ENCODE measurements around the gene KIF4B. TPM values are rescaled to one million over a fixed set of nuclear protein-coding genes. Genes with fewer than 3 reads are reported as not detected.

KIF4B gene, protein sequence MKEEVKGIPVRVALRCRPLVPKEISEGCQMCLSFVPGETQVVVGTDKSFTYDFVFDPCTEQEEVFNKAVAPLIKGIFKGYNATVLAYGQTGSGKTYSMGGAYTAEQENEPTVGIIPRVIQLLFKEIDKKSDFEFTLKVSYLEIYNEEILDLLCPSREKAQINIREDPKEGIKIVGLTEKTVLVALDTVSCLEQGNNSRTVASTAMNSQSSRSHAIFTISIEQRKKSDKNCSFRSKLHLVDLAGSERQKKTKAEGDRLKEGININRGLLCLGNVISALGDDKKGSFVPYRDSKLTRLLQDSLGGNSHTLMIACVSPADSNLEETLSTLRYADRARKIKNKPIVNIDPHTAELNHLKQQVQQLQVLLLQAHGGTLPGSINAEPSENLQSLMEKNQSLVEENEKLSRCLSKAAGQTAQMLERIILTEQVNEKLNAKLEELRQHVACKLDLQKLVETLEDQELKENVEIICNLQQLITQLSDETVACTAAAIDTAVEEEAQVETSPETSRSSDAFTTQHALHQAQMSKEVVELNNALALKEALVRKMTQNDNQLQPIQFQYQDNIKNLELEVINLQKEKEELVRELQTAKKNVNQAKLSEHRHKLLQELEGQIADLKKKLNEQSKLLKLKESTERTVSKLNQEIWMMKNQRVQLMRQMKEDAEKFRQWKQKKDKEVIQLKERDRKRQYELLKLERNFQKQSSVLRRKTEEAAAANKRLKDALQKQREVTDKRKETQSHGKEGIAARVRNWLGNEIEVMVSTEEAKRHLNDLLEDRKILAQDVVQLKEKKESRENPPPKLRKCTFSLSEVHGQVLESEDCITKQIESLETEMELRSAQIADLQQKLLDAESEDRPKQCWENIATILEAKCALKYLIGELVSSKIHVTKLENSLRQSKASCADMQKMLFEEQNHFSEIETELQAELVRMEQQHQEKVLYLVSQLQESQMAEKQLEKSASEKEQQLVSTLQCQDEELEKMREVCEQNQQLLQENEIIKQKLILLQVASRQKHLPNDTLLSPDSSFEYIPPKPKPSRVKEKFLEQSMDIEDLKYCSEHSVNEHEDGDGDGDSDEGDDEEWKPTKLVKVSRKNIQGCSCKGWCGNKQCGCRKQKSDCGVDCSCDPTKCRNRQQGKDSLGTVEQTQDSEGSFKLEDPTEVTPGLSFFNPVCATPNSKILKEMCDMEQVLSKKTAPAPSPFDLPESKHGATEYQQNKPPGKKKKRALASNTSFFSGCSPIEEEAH
- total RNA-seq, result under 1 TPM in 1 of 2 donors, not detected in 1; 0.26 TPM

DNA sequence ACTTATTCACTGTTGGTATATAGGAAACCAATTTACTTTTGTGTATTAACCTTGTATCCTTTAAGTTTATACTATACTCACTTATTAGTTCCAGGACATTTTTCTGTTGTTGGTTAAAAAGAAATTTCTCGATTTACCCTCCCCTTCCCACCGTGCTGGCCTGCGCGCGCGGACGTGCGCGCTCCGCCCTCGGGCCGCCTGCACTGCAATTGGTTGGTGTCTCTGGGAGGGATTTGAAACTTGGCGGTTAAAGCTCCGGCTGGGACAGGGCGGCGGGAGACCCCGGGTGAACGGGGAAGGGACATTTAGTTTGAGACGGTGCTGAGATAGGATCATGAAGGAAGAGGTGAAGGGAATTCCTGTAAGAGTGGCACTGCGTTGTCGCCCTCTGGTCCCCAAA is at the start of gene KIF4B:
TSS of gene KIF4B (plus strand) at position 230 of the 400 bp plus-strand sequence. CDS start at position 335, 105 bp downstream.
- 88 to 91% methylated on average over 21 of the region's 21 CpGs for WGBS, 2 donors
- intact Hi-C loops (cut with DNase I), result no loop called here

DNA sequence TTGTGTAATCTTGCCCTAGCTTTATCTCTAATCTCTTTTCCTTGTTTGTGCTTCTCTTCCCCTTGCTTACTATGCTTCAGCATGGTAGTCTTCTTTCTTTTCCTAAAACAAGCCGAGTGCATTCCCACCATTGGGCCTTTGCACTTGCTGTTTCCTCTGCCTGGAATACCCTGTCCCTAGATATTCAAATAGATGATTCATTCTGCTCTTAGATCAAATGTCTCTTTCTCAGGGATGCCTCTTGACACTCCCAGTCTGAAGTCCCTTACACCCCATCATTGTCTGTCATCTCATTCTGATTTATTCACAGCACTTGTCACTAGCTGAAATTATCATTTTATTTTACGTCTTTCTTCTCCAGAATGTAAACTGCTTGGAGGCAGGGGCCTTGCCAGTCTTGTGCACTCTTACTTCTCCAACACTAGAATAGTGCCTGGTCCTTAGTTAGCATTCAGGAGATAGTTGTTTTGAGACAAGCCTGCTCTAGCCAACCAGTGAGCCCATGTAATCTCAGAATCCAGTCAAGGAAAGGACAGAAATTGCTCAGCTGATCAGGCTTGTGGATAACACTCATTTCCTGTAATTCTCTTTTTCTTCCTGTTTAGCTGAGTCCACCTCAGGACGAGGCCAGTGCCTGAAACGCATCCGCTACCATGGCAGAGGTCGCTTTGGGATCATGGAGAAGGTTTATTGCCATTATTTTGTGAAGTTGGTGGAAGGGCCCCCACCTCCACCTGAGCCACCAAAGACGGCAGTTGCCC is 47.3 kb upstream of the KIF4B start:
- no peaks in the 10 kb centered on the region for H3K4me1 ChIP-seq
- no peak for TF ChIP-seq POLR2A (IDR thresholded peaks at IDR 0.05)
- TF ChIP-seq, protein P1, sequence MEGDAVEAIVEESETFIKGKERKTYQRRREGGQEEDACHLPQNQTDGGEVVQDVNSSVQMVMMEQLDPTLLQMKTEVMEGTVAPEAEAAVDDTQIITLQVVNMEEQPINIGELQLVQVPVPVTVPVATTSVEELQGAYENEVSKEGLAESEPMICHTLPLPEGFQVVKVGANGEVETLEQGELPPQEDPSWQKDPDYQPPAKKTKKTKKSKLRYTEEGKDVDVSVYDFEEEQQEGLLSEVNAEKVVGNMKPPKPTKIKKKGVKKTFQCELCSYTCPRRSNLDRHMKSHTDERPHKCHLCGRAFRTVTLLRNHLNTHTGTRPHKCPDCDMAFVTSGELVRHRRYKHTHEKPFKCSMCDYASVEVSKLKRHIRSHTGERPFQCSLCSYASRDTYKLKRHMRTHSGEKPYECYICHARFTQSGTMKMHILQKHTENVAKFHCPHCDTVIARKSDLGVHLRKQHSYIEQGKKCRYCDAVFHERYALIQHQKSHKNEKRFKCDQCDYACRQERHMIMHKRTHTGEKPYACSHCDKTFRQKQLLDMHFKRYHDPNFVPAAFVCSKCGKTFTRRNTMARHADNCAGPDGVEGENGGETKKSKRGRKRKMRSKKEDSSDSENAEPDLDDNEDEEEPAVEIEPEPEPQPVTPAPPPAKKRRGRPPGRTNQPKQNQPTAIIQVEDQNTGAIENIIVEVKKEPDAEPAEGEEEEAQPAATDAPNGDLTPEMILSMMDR (IDR thresholded peaks at IDR 0.05), result no peak
- no peak overlapping the region for H3K27ac ChIP-seq
- no peak overlapping the region for H3K4me3 ChIP-seq
- ATAC-seq (no peak), DNase-seq (no peak)
- H3K9me3 ChIP-seq, result no peaks in the 10 kb centered on the region
- H3K36me3 ChIP-seq (replicated peaks in 1 of 2; ENCODE audit: insufficient read depth in 1 of 2, low read depth in 2 of 2), result peaks cover 0 to 13% of the 10 kb centered on the region in 2 donors
- intact Hi-C loops (cut with DNase I), result no loop called here
- 85 to 94% methylated on average over 7 of the region's 7 CpGs for WGBS, 2 donors
- no peaks in the 10 kb centered on the region for H3K27me3 ChIP-seq

More for the DNA sequence above, at the start of gene KIF4B:
- Histone ChIP-seq H3K4me3 (no peak within 1 kb of the TSS), H3K36me3 (replicated peaks in 1 of 2; ENCODE audit: insufficient read depth in 1 of 2, low read depth in 2 of 2) (no peaks in the 10 kb centered on the region), H3K27me3 (no peaks in the 10 kb centered on the region), H3K27ac (no peak within 1 kb of the TSS), H3K4me1 (no peaks in the 10 kb centered on the region), H3K9me3 (no peaks in the 10 kb centered on the region)
- no peak for DNase-seq
- no peak for ATAC-seq
- no peak for TF ChIP-seq POLR2A (IDR thresholded peaks at IDR 0.05)
- TF ChIP-seq, protein P1 (IDR thresholded peaks at IDR 0.05), result no peak

DNA sequence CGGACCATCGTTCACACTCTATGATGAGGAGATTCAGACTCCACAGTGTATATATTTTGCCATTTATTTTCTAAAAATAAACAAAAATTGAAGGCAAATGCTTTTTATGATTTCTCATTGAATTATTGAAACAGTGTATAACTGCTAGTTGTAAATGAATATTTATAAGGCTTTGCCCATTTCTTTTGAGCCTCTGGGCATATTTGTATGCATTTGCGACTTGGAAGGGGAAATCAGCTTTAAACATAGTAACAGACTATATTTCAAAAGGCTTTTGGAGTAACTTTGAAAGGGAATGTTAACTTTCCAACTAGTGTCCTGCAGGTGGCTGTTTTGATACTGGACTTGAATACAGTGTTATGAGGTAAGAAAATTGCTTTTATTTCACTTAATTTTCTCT is 46.7 kb upstream of the KIF4B start:
- DNase-seq (no peak), ATAC-seq (no peak)
- Histone ChIP-seq H3K27ac (no peak overlapping the region), H3K27me3 (no peaks in the 10 kb centered on the region), H3K4me1 (no peaks in the 10 kb centered on the region), H3K9me3 (no peaks in the 10 kb centered on the region), H3K4me3 (no peak overlapping the region), H3K36me3 (replicated peaks in 1 of 2; ENCODE audit: insufficient read depth in 1 of 2, low read depth in 2 of 2) (peaks cover 0 to 8% of the 10 kb centered on the region in 2 donors)
- no peak for TF ChIP-seq POLR2A (IDR thresholded peaks at IDR 0.05)
- TF ChIP-seq, protein P1 (IDR thresholded peaks at IDR 0.05), result no peak
- WGBS, 2 donors, result 77 to 100% methylated on average over 3 of the region's 3 CpGs
- intact Hi-C loops (cut with DNase I), result no loop called here

DNA sequence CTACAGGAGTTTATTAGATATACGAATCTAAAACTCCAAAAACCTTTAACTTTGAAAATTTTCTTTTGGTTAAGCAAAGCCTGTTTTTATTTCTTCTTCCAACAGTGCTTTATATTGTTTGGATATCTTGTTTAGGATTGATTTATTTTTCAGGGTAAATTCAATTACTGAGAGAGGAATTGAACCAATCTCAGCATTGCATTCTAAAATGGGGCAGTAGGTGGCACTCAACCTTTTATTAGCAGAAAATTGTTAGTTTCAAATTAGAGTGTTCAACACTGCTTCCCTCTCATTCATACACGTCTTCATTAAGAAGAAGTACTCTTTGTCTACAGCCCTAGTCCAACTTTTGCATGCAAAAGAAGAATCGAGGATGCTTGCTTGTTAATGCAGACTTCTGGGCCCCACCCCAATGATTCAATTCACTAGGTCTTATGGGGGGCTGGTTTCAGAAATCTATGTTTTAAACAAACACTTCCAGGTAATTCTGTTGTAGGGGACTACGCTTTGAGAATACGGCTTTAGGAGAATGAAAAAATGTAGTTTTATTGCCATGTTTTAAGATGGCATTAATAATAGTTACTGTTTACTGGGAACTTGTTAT is 46.0 kb upstream of the KIF4B start:
- TF ChIP-seq, protein P1 (IDR thresholded peaks at IDR 0.05), result peak in 4 of 7 experiments; percentile 6 to 34 (median 15)
- TF ChIP-seq POLR2A (IDR thresholded peaks at IDR 0.05), result no peak
- Histone ChIP-seq H3K4me1 (no peaks in the 10 kb centered on the region), H3K27ac (no peak overlapping the region), H3K9me3 (no peaks in the 10 kb centered on the region), H3K36me3 (replicated peaks in 1 of 2; ENCODE audit: insufficient read depth in 1 of 2, low read depth in 2 of 2) (peaks cover 0 to 5% of the 10 kb centered on the region in 2 donors), H3K27me3 (no peaks in the 10 kb centered on the region), H3K4me3 (no peak overlapping the region)
- intact Hi-C loops (cut with DNase I), result no loop called here
- WGBS, 2 donors, result 73 to 84% methylated on average over 5 of the region's 5 CpGs
- ATAC-seq (no peak), DNase-seq (no peak)
